HUES48 (cell line): Measurements from ENCODE around the gene GTF3C5.
A peak's percentile ranks its signal among the peaks of the same experiment; 100 is the strongest.

ENCODE experiments used
- H3K27ac ChIP-seq: one replicate; pipeline ENCODE4 v1.7.0; 2013; ENCODE audit warnings: low read depth, low read length, inconsistent platforms
- H3K27me3 ChIP-seq: 2 replicates; pipeline ENCODE4 v1.6.1; 2013; ENCODE audit warnings: mild to moderate bottlenecking, low read length; ENCODE audit not compliant: control insufficient read depth, insufficient read depth
- H3K36me3 ChIP-seq: 2 replicates; pipeline ENCODE4 v1.6.1; 2013; ENCODE audit warnings: low read length; ENCODE audit not compliant: control insufficient read depth, insufficient read depth
- H3K4me1 ChIP-seq: 2 replicates; pipeline ENCODE4 v1.6.1; 2013; ENCODE audit warnings: mild to moderate bottlenecking, low read length; ENCODE audit not compliant: control insufficient read depth, insufficient read depth
- H3K4me3 ChIP-seq: 2 replicates; pipeline ENCODE4 v1.5.1; 2013; ENCODE audit warnings: mild to moderate bottlenecking, low read depth, low read length
- H3K9ac ChIP-seq: 2 replicates; pipeline ENCODE4 v1.6.1; 2013; ENCODE audit warnings: mild to moderate bottlenecking, low read depth, low read length, moderate library complexity
- H3K9me3 ChIP-seq: 2 replicates; pipeline ENCODE4 v1.6.1; 2013; ENCODE audit warnings: low read length; ENCODE audit not compliant: control insufficient read depth, insufficient read depth

GTF3C5 gene

GRCh38 chr9:133008824-133009223 lies 22.0 kb upstream of the GTF3C5 start:
- no peaks in the 10 kb centered on the region for H3K9me3 ChIP-seq
- no peaks in the 10 kb centered on the region for H3K36me3 ChIP-seq
- H3K9ac ChIP-seq, result no peak overlapping the region
- H3K27me3 ChIP-seq, result peaks cover 30% of the 10 kb centered on the region
- no peak overlapping the region for H3K27ac ChIP-seq
- peaks cover 13% of the 10 kb centered on the region for H3K4me1 ChIP-seq
- H3K4me3 ChIP-seq, result no peak overlapping the region

GRCh38 chr9:133009906-133010582 lies 20.8 kb upstream of the GTF3C5 start:
- H3K36me3 ChIP-seq, result no peaks in the 10 kb centered on the region
- no peak overlapping the region for H3K4me3 ChIP-seq
- H3K4me1 ChIP-seq, result peaks cover 1% of the 10 kb centered on the region
- H3K9ac ChIP-seq, result no peak overlapping the region
- H3K27ac ChIP-seq, result no peak overlapping the region
- no peaks in the 10 kb centered on the region for H3K9me3 ChIP-seq
- H3K27me3 ChIP-seq, result peaks cover 18% of the 10 kb centered on the region

GRCh38 chr9:133014696-133015095 lies 16.1 kb upstream of the GTF3C5 start:
- H3K4me3 ChIP-seq, result no peak overlapping the region
- H3K4me1 ChIP-seq, result no peaks in the 10 kb centered on the region
- H3K9ac ChIP-seq, result no peak overlapping the region
- H3K36me3 ChIP-seq, result no peaks in the 10 kb centered on the region
- H3K9me3 ChIP-seq, result no peaks in the 10 kb centered on the region
- H3K27me3 ChIP-seq, result 0 out of 2 replicates have a peak, but pooled peaks cover 6% of the 10 kb centered on the region
- H3K27ac ChIP-seq, result no peak overlapping the region

- Histone ChIP-seq H3K9ac (no peak overlapping the region), H3K4me3 (no peak overlapping the region), H3K4me1 (no peaks in the 10 kb centered on the region)
These were observed 7.5 kb upstream of the GTF3C5 start for GRCh38 chr9:133023117-133023890.

GRCh38 chr9:133026426-133026825 lies 4.4 kb upstream of the GTF3C5 start:
- Histone ChIP-seq H3K4me1 (no peaks in the 10 kb centered on the region), H3K27ac (no peak overlapping the region), H3K36me3 (no peaks in the 10 kb centered on the region), H3K27me3 (0 out of 2 replicates have a peak, but pooled peaks cover 2% of the 10 kb centered on the region), H3K9me3 (no peaks in the 10 kb centered on the region), H3K4me3 (no peak overlapping the region), H3K9ac (no peak overlapping the region)

More at GRCh38 chr9:133023117-133023890, 7.5 kb upstream of the GTF3C5 start:
- H3K36me3 ChIP-seq, result no peaks in the 10 kb centered on the region
- H3K27ac ChIP-seq, result no peak overlapping the region
- H3K9me3 ChIP-seq, result no peaks in the 10 kb centered on the region
- H3K27me3 ChIP-seq, result 0 out of 2 replicates have a peak, but pooled peaks cover 2% of the 10 kb centered on the region

- Histone ChIP-seq H3K9ac (no peak overlapping the region), H3K27ac (no peak overlapping the region), H3K4me3 (no peak overlapping the region), H3K9me3 (no peaks in the 10 kb centered on the region), H3K4me1 (no peaks in the 10 kb centered on the region), H3K27me3 (no peaks in the 10 kb centered on the region), H3K36me3 (no peaks in the 10 kb centered on the region)
These were observed 3.7 kb upstream of the GTF3C5 start for GRCh38 chr9:133027134-133027533.

- no peaks in the 10 kb centered on the region for H3K4me1 ChIP-seq
These were observed 2.6 kb upstream of the GTF3C5 start for GRCh38 chr9:133028221-133028620.

GRCh38 chr9:133029994-133030316 lies 842 bp upstream of the GTF3C5 start:
- Histone ChIP-seq H3K27me3 (no peaks in the 10 kb centered on the region), H3K36me3 (peaks cover 6% of the 10 kb centered on the region), H3K9ac (peak overlapping the region; percentile 55), H3K4me1 (no peaks in the 10 kb centered on the region), H3K9me3 (no peaks in the 10 kb centered on the region), H3K27ac (peak overlapping the region; percentile 81), H3K4me3 (peak overlapping the region; percentile 97)

More at GRCh38 chr9:133028221-133028620, 2.6 kb upstream of the GTF3C5 start:
- no peak overlapping the region for H3K4me3 ChIP-seq
- H3K36me3 ChIP-seq, result peaks cover 2% of the 10 kb centered on the region; the same call in 1 of the 2 replicates
- no peaks in the 10 kb centered on the region for H3K9me3 ChIP-seq
- no peak overlapping the region for H3K27ac ChIP-seq
- no peaks in the 10 kb centered on the region for H3K27me3 ChIP-seq
- no peak overlapping the region for H3K9ac ChIP-seq

- no peaks in the 10 kb centered on the region for H3K4me1 ChIP-seq
- peaks cover 6% of the 10 kb centered on the region for H3K36me3 ChIP-seq
- no peaks in the 10 kb centered on the region for H3K9me3 ChIP-seq
- H3K27ac ChIP-seq, result peak overlapping the region; percentile 93
- peak overlapping the region; percentile 97 for H3K4me3 ChIP-seq
- H3K27me3 ChIP-seq, result no peaks in the 10 kb centered on the region
- H3K9ac ChIP-seq, result peak overlapping the region; percentile 95
These were observed 279 bp downstream of the GTF3C5 start for GRCh38 chr9:133031130-133031422.

- Histone ChIP-seq H3K4me1 (no peaks in the 10 kb centered on the region), H3K9me3 (no peaks in the 10 kb centered on the region), H3K27me3 (no peaks in the 10 kb centered on the region), H3K9ac (peak overlapping the region; percentile 95), H3K4me3 (peak overlapping the region; percentile 97), H3K36me3 (peaks cover 6% of the 10 kb centered on the region), H3K27ac (peak overlapping the region; percentile 93)
These were observed 707 bp downstream of the GTF3C5 start for GRCh38 chr9:133031496-133031911.

GRCh38 chr9:133032171-133032570 lies 1.4 kb downstream of the GTF3C5 start:
- Histone ChIP-seq H3K36me3 (peaks cover 6% of the 10 kb centered on the region), H3K27me3 (no peaks in the 10 kb centered on the region), H3K9ac (no peak overlapping the region), H3K4me1 (no peaks in the 10 kb centered on the region), H3K27ac (no peak overlapping the region), H3K9me3 (no peaks in the 10 kb centered on the region), H3K4me3 (peak overlapping the region; percentile 23; the same call in 1 of the 2 replicates)
